GM12891 (cell line): ENCODE measurements around the gene ZBTB16.

ENCODE experiments used
- PAX5 ChIP-seq: IDR thresholded peaks from 2 replicates; pipeline ENCODE4 v1.6.1; 2011; ENCODE audit warnings: low read length, moderate library complexity, mild to moderate bottlenecking; ENCODE audit not compliant: insufficient read depth, severe bottlenecking
- POLR2A ChIP-seq: IDR thresholded peaks from 2 replicates; pipeline ENCODE4 v1.6.1; 2011; ENCODE audit warnings: low read depth, low read length, control low read depth
- POLR2AphosphoS5 ChIP-seq: IDR thresholded peaks from 2 replicates; pipeline ENCODE4 v1.6.1; 2011; ENCODE audit warnings: low read depth, low read length, control low read depth
- POU2F2 ChIP-seq: IDR thresholded peaks from 2 replicates; pipeline ENCODE4 v1.6.1; 2011; ENCODE audit warnings: low read depth, mild to moderate bottlenecking, control low read depth, low read length, moderate library complexity

DNA sequence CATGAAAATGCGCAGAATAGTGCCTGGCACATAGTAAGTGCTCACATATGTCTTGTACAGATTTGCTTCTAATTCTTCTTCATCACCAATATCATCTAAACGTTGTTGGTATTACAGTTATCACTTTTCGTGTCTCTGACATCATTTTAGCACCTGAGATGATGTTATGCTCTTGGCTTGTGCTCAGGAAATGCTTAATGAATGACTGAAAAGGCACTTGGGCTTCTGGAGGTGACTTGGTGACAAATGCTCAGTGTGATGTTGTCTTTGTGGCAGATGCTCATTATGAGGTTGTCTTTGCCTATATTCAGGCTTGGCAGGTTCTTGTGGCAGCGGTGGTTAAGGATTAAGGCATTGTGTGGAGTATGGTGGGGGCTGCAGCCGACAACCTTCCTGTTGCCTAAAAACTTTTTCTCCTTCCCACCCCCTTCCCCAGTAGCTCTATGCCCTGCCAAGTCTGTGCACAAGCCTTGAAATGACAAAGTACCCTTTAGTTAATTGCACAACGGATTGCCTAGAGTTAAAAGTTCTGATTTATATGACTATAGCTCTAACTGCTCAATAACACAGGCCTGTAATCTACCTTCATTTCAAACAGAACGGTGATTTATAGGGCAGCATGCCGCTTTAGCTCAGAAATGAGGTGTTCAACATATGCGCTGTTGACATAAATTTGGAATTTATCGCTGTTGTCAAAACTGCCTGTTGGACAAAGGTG is 82.5 kb downstream of the ZBTB16 start:
- TF ChIP-seq POLR2A, result no peak
- TF ChIP-seq POLR2AphosphoS5, result no peak
- TF ChIP-seq PAX5, result no peak
- TF ChIP-seq POU2F2, result no peak
